ENCODE data around the gene WDR4. TPM values are rescaled to one million over a fixed set of nuclear protein-coding genes. Genes with fewer than 3 reads are reported as not detected.
"Not testable (repeated sequence)": the region's sequence is repeated elsewhere in the genome, so short reads cannot be mapped to it uniquely, and the experiment has no call there.

WDR4 gene
- total RNA-seq, 3 donors from 2014 or later, result 16.1 to 16.7 (median 16.5) TPM

- peaks cover 6% of the 10 kb centered on the region for H3K9me3 ChIP-seq
- H3K4me3 ChIP-seq, result no peak overlapping the region
- peaks cover 7% of the 10 kb centered on the region for H3K4me1 ChIP-seq (ENCODE audit: low read depth)
- DNase-seq, result no peak
- no peaks in the 10 kb centered on the region for H3K36me3 ChIP-seq (ENCODE audit: low read depth)
- intact Hi-C loops (cut with DNase I, micrococcal nuclease), result loop anchor here in 1 of 2 donors (10.0 kb wide), 1 partner anchor 157 kb away; the partner anchor contains the start of gene PDE9A
- ATAC-seq, result peak; percentile 7
- TF ChIP-seq CTCF (IDR thresholded peaks at IDR 0.05), result no peak
Measured at GRCh38 chr21:42811960-42812359, 67.4 kb downstream of the WDR4 start.

- no peak for TF ChIP-seq CTCF (IDR thresholded peaks at IDR 0.05)
- H3K4me1 ChIP-seq (ENCODE audit: low read depth), result peaks cover 7% of the 10 kb centered on the region
- intact Hi-C loops (cut with DNase I, micrococcal nuclease), result loop anchor here in 1 of 2 donors (10.0 kb wide), 1 partner anchor 155 kb away; the partner anchor contains the start of gene PDE9A
- no peak for DNase-seq
- H3K9me3 ChIP-seq, result peaks cover under 1% of the 10 kb centered on the region
- ATAC-seq, result no peak
- H3K36me3 ChIP-seq (ENCODE audit: low read depth), result no peaks in the 10 kb centered on the region
- H3K4me3 ChIP-seq, result no peak overlapping the region
Measured at GRCh38 chr21:42809577-42810475, 69.5 kb downstream of the WDR4 start.

- no peak for TF ChIP-seq CTCF (IDR thresholded peaks at IDR 0.05)
- no peaks in the 10 kb centered on the region for H3K9me3 ChIP-seq
- intact Hi-C loops (cut with DNase I, micrococcal nuclease), result no loop called here
- ATAC-seq, result no peak
- DNase-seq, result no peak
- H3K4me3 ChIP-seq, result no peak overlapping the region
- peaks cover 7% of the 10 kb centered on the region for H3K4me1 ChIP-seq (ENCODE audit: low read depth)
- no peaks in the 10 kb centered on the region for H3K36me3 ChIP-seq (ENCODE audit: low read depth)
Measured at GRCh38 chr21:42809171-42809570, 70.2 kb downstream of the WDR4 start.

- Histone ChIP-seq H3K9me3 (no peaks in the 10 kb centered on the region), H3K36me3 (ENCODE audit: low read depth) (no peaks in the 10 kb centered on the region), H3K4me1 (ENCODE audit: low read depth) (peaks cover 7% of the 10 kb centered on the region), H3K4me3 (no peak overlapping the region)
- ATAC-seq, result no peak
- intact Hi-C loops (cut with DNase I, micrococcal nuclease), result no loop called here
- no peak for TF ChIP-seq CTCF (IDR thresholded peaks at IDR 0.05)
- no peak for DNase-seq
Measured at GRCh38 chr21:42807938-42808613, 71.3 kb downstream of the WDR4 start.

GRCh38 chr21:42807293-42807895 lies 71.9 kb downstream of the WDR4 start:
- H3K4me3 ChIP-seq; H3K9me3 ChIP-seq; intact Hi-C loops (cut with DNase I, micrococcal nuclease); ATAC-seq; H3K4me1 ChIP-seq (ENCODE audit: low read depth); DNase-seq; H3K36me3 ChIP-seq (ENCODE audit: low read depth): not testable (repeated sequence)
